Astrocyte of the cerebellum (primary cell): ENCODE results near the gene SAMD1.

ENCODE experiments used
- DNase-seq: peaks from one replicate; pipeline ENCODE4 v3.0.0-alpha.2; 2011; ENCODE audit warnings: low read depth
- H3K4me3 ChIP-seq: 2 replicates; pipeline ENCODE4 v1.5.1; 2011; ENCODE audit warnings: mild to moderate bottlenecking, low read depth, low read length, moderate library complexity
- CTCF ChIP-seq: IDR thresholded peaks from 2 replicates; pipeline ENCODE4 v1.5.1; 2012; ENCODE audit warnings: low read length, low read depth, moderate library complexity, mild to moderate bottlenecking; ENCODE audit errors: missing control alignments
- in situ Hi-C: cut with HindIII; loops from 2 replicates; pipeline ENCODE4 v1.10.0; 2017; ENCODE audit warnings: low sequenced_read_pairs

Gene SAMD1

DNA sequence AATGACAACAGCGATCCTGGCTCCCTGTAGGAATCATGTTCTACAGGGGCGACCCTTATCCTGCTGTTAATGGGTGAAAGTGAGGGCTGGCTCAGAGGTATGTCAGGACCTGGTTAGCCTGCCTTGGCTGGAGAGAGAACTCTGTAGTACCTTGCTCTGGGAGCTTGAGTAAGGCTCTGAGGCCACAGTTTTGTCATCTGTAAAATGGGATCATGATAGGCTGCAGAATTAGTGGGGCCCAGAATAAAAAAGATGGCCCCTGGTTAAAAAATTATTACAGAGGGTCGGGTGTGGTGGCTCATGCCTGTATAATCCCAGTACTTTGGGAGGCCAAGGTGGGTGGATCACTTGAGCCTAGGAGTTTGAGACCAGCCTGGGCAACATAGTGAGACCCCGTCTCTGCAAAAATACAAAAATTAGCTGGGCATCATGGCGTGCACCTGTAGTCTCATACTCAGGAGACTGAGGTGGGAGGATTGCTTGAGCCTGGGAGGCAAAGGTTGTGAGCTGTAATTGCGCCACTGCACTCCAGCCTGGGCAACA is 10.5 kb upstream of the SAMD1 start:
- no peak for DNase-seq
- H3K4me3 ChIP-seq, result no peak overlapping the region
- in situ Hi-C loops, result no loop called here
- TF ChIP-seq CTCF, result no peak

DNA sequence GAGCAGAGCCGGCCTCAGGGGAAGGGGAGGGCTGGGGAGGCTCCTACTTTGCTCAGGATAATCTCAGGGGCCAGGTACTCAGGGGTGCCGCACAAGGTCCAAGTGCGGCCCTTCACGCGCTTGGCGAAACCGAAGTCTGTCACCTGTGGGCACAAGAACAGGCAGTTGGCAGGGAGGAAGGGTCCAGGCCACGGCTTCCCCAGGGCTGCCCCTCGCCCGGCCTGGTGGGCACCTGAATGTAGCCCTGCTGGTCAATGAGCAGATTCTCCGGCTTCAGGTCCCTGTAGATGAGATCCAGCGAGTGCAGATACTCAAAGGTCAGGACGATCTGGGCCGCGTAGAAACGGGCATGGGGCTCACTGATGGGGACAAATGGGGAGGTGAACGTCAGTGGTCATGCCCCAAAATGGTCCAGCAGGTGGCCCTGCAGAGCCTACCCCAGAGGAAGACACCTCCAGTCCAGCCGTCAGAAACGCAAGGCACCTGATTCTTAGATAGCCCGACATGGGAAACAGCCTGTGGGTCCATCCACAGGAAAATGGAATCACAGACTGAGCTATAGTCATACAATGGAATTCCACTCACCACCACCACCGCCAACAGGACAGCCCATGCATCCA is 7.1 kb upstream of the SAMD1 start:
- peak; percentile 24 for TF ChIP-seq CTCF
- DNase-seq, result no peak
- no peak overlapping the region for H3K4me3 ChIP-seq
- in situ Hi-C loops, result no loop called here

- in situ Hi-C loops, result no loop called here
These were observed 5.9 kb upstream of the SAMD1 start for GRCh38 chr19:14096272-14096992.

DNA sequence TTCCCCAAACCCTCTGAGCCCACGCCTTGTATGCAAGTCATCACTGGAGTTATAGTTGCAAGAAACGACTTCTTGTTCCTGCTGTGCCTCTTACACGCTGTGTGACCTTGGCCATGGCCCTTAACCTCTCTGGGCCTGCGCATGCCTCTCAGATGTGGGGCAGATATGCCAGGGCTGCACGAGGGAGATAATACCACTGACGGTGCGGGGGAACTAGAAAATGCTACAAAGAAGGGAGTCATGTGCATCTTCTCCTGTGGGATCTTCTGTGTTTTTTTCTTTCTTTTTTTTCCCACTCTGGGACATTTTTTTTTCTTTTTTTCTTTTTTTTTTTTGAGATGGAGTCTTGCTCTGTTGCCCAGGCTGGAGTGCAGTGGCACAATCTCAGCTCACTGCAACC is 4.3 kb upstream of the SAMD1 start:
- DNase-seq, result no peak
- in situ Hi-C loops, result no loop called here
- no peak overlapping the region for H3K4me3 ChIP-seq
- TF ChIP-seq CTCF, result no peak

More at GRCh38 chr19:14096272-14096992, 5.9 kb upstream of the SAMD1 start:
- no peak overlapping the region for H3K4me3 ChIP-seq
- no peak for DNase-seq
- peak; percentile 11 for TF ChIP-seq CTCF

- no peak overlapping the region for H3K4me3 ChIP-seq
- no peak for DNase-seq
- in situ Hi-C loops, result no loop called here
- no peak for TF ChIP-seq CTCF
These were observed 2.7 kb upstream of the SAMD1 start for GRCh38 chr19:14093117-14093823.

GRCh38 chr19:14091813-14092462 is 1.4 kb upstream of the SAMD1 start:
- no peak for DNase-seq
- in situ Hi-C loops, result no loop called here
- TF ChIP-seq CTCF, result no peak
- peak overlapping the region; percentile 54 for H3K4me3 ChIP-seq
